Measurements from ENCODE around the gene GALM.

Gene GALM

DNA sequence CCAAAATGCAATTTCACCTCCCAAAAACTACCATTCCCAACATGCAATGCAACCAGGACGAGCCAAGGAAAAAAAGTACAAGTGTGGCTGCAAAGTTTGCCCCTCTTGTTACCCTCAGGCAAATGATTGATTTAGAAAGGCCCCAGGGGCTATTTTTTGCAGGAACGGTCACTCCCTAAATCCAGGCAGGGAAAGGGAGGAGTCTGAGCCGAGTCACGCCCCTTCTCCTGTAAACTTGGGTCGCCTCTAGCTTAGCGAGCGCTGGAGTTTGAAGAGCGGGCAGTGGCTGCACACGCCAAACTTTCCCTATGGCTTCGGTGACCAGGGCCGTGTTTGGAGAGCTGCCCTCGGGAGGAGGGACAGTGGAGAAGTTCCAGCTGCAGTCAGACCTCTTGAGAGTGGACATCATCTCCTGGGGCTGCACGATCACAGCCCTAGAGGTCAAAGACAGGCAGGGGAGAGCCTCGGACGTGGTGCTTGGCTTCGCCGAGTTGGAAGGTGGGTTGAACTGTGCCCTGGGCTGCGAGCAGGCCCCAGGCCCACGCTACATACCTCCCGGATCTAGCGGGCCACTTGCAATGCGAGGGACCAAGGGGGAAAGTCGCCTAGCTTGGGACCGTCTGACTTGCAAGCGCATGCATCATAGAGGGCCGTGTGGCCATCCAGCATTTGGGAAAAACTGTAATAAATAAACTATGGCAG is at the start of gene GALM:
GALM (plus strand) TSS at position 261 of the 702 bp plus-strand sequence; CDS start at position 309, 48 bp downstream.
- Histone ChIP-seq H3K36me3 (ENCODE audit: insufficient read depth, low read length) (no peaks in the 10 kb centered on the region), H3K27me3 (ENCODE audit: control insufficient read depth in 1 of 2, insufficient read depth in 2 of 2, low read length in 2 of 2) (no peaks in the 10 kb centered on the region), H3K4me3 (ENCODE audit: low read depth in 1 of 2, low read length in 2 of 2) (peak within 1 kb of the TSS; percentile 60 to 98), H3K9ac (ENCODE audit: low read length) (peak within 1 kb of the TSS; percentile 83), H3K27ac (ENCODE audit: low read depth, low read length) (peak within 1 kb of the TSS; percentile 74), H3K9me3 (ENCODE audit: low read length) (no peaks in the 10 kb centered on the region), H3K4me1 (ENCODE audit: insufficient read depth, low read length) (peaks cover 15% of the 10 kb centered on the region)

DNA sequence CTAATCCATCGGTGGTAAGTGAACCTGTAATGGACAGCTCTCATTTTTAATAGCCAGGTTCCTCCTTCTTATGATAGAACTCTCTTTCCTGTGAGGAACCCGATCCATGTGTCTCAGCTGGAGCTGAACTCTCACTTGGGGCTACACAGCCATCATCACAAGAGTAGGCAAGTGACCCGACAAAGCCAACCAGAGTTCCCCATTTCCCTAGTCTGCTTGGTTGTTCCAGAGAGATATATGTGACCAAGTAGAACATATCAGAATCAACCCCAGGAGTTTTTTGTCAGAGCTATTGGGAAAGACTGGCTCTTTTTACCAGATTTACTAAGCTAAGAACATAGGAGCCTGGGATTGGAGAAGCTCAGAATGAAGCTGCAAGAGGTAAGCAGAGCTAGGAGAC is 48.6 kb upstream of the GALM start:
- Histone ChIP-seq H3K9me3 (ENCODE audit: low read length) (no peaks in the 10 kb centered on the region), H3K27me3 (ENCODE audit: control insufficient read depth in 1 of 2, insufficient read depth in 2 of 2, low read length in 2 of 2) (no peaks in the 10 kb centered on the region), H3K36me3 (ENCODE audit: insufficient read depth, low read length) (no peaks in the 10 kb centered on the region), H3K27ac (ENCODE audit: low read depth, low read length) (no peak overlapping the region), H3K9ac (ENCODE audit: low read length) (no peak overlapping the region), H3K4me1 (ENCODE audit: insufficient read depth, low read length) (peaks cover 15% of the 10 kb centered on the region), H3K4me3 (ENCODE audit: low read depth in 1 of 2, low read length in 2 of 2) (no peak overlapping the region)

DNA sequence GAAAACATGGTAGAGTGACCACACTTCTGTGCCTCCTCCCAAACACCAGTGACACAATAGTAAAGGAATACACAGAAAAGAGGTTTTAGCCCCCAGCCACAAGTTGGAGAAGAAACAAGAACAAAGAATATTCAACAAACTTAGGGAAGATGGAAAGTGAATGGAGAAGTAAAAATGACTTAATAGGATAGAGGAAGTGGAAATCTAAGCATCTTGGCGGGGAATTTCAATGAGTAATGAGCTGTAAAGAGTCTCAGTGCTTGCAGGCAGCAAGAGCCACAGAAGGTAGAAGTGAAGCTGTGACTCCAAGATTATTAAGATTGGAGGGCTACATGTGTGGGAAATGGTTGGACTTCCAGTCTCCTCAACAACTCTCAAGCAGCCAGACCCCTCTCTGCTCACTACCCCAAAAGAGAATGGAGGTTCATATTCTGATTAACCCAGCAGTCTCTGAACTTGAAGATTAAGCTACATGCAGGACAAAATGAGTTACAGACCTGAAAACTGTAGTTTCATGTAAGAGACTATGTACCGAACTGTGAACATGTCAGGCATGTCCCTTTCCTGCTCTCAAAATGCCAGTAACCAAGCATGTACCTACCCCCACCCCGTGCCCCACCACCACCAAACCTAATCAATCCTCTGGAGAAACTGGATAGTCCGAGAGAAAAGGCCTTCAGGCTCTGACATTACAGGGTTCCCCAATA is 46.3 kb upstream of the GALM start:
- H3K9ac ChIP-seq (ENCODE audit: low read length): no peak overlapping the region
- peaks cover 15% of the 10 kb centered on the region for H3K4me1 ChIP-seq (ENCODE audit: insufficient read depth, low read length)
- H3K9me3 ChIP-seq (ENCODE audit: low read length): no peaks in the 10 kb centered on the region
- no peak overlapping the region for H3K27ac ChIP-seq (ENCODE audit: low read depth, low read length)
- no peaks in the 10 kb centered on the region for H3K36me3 ChIP-seq (ENCODE audit: insufficient read depth, low read length)
- no peak overlapping the region for H3K4me3 ChIP-seq (ENCODE audit: low read depth in 1 of 2, low read length in 2 of 2)
- no peaks in the 10 kb centered on the region for H3K27me3 ChIP-seq (ENCODE audit: control insufficient read depth in 1 of 2, insufficient read depth in 2 of 2, low read length in 2 of 2)

DNA sequence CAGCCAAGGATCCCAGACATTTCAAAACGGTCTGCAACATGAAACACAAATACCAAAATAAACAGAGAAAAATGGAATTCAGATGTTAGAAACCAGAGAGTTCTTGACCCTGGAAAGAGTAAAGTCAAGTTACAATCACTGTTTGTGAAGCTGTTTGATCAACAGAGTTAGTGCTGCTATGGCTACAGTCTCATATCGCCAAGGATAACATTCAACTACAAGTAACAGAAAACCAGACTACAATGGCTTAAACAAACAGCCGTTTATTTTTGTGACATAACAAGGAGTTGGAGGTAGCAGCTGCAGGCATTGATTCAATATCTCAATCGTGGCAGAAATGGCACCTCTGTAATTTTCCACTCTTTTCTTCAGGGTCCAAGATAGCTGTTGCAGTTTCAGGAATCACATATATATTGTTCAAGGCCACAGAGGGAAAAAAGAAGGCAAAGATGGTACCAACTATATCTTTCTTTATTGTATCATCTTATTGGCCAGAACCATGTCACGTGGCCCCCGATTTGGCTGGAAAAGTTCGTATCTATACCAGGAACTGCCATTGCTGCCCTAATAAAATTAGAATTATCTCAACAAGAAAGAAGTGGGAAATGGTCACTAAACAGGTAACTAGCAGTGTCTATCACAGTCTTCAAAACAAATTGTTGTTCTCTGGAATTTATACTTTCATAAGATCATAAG is 45.5 kb upstream of the GALM start:
- peaks cover 15% of the 10 kb centered on the region for H3K4me1 ChIP-seq (ENCODE audit: insufficient read depth, low read length)
- no peak overlapping the region for H3K4me3 ChIP-seq (ENCODE audit: low read depth in 1 of 2, low read length in 2 of 2)
- no peaks in the 10 kb centered on the region for H3K27me3 ChIP-seq (ENCODE audit: control insufficient read depth in 1 of 2, insufficient read depth in 2 of 2, low read length in 2 of 2)
- no peaks in the 10 kb centered on the region for H3K9me3 ChIP-seq (ENCODE audit: low read length)
- H3K27ac ChIP-seq (ENCODE audit: low read depth, low read length): no peak overlapping the region
- H3K36me3 ChIP-seq (ENCODE audit: insufficient read depth, low read length): no peaks in the 10 kb centered on the region
- no peak overlapping the region for H3K9ac ChIP-seq (ENCODE audit: low read length)

DNA sequence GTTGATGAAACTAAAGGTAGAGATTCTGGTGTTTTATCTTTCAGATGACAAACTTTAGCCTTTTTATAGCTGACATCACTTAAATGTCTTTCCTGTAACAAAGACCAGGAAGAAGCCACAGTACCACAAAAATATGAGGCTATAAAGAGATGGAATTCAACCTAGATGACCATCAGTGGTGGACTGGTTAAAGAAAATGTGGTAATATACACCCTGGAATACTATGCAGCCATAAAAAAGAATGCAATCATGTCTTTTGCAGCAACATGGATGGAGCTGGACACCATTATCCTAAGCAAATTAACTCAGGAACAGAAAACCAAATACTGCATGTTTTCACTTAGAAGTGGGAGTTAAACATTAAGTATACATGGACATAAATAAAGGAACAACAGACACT is 44.9 kb upstream of the GALM start:
- no peak overlapping the region for H3K4me3 ChIP-seq (ENCODE audit: low read depth in 1 of 2, low read length in 2 of 2)
- peaks cover 15% of the 10 kb centered on the region for H3K4me1 ChIP-seq (ENCODE audit: insufficient read depth, low read length)
- H3K9ac ChIP-seq (ENCODE audit: low read length): no peak overlapping the region
- H3K36me3 ChIP-seq (ENCODE audit: insufficient read depth, low read length): no peaks in the 10 kb centered on the region
- H3K27me3 ChIP-seq (ENCODE audit: control insufficient read depth in 1 of 2, insufficient read depth in 2 of 2, low read length in 2 of 2): no peaks in the 10 kb centered on the region
- no peaks in the 10 kb centered on the region for H3K9me3 ChIP-seq (ENCODE audit: low read length)
- H3K27ac ChIP-seq (ENCODE audit: low read depth, low read length): no peak overlapping the region

DNA sequence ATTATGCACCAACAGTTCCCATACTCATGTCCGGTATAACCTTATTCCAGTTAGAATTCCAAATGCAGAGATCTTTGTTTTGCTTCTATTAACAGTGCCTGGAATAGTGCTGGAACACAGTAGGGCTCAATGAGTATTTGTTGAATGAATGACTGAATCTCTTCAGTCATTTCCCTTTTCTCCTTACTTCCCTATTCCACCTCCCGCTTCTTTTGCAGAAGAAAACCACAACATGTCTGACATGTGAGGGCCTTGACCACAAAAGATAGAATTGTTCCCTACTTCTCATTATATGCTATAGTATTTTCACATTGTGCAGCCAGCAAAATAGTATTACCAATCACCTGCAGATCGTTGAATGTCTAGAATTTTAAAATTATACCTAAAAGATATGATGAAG is 43.7 kb upstream of the GALM start:
- no peak overlapping the region for H3K4me3 ChIP-seq (ENCODE audit: low read depth in 1 of 2, low read length in 2 of 2)
- H3K9ac ChIP-seq (ENCODE audit: low read length): no peak overlapping the region
- no peaks in the 10 kb centered on the region for H3K9me3 ChIP-seq (ENCODE audit: low read length)
- H3K27ac ChIP-seq (ENCODE audit: low read depth, low read length): no peak overlapping the region
- no peaks in the 10 kb centered on the region for H3K36me3 ChIP-seq (ENCODE audit: insufficient read depth, low read length)
- H3K4me1 ChIP-seq (ENCODE audit: insufficient read depth, low read length): peaks cover 15% of the 10 kb centered on the region
- H3K27me3 ChIP-seq (ENCODE audit: control insufficient read depth in 1 of 2, insufficient read depth in 2 of 2, low read length in 2 of 2): no peaks in the 10 kb centered on the region

DNA sequence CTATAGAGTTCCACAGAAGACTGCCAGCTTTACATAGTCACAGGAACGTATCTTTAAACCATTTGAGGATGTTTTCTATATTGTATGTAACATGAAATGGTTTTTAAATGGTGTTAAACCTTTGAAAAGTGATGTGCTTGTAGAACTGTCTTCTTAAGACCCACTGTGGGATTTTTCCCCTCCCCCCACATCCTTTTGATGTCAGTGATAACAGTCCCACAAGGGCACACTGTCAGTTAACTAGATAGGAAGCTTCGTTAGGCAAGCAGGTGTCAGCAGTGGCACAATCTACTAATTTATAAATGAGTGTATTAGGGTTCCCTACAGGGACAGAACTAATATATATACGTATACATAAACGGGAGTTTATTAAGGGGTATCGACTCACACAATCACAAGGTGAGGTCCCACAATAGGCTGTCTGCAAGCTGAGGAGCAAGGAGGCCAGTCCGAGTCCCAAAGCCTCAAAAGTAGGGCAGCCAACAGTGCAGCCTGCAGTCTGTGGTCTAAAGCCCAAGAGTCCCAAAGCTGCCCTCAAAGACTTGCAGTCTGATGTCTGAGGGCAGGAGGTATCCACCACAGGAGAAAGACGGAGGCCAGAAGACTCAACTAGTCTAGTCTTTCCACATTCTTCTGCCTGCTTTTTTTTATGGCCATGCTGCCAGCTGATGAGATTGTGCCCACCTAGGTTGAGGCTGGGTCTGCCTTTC is 39.4 kb upstream of the GALM start:
- Histone ChIP-seq H3K27ac (ENCODE audit: low read depth, low read length) (no peak overlapping the region), H3K27me3 (ENCODE audit: control insufficient read depth in 1 of 2, insufficient read depth in 2 of 2, low read length in 2 of 2) (no peaks in the 10 kb centered on the region), H3K4me3 (ENCODE audit: low read depth in 1 of 2, low read length in 2 of 2) (no peak overlapping the region), H3K9ac (ENCODE audit: low read length) (no peak overlapping the region), H3K4me1 (ENCODE audit: insufficient read depth, low read length) (no peaks in the 10 kb centered on the region), H3K9me3 (ENCODE audit: low read length) (no peaks in the 10 kb centered on the region), H3K36me3 (ENCODE audit: insufficient read depth, low read length) (no peaks in the 10 kb centered on the region)

DNA sequence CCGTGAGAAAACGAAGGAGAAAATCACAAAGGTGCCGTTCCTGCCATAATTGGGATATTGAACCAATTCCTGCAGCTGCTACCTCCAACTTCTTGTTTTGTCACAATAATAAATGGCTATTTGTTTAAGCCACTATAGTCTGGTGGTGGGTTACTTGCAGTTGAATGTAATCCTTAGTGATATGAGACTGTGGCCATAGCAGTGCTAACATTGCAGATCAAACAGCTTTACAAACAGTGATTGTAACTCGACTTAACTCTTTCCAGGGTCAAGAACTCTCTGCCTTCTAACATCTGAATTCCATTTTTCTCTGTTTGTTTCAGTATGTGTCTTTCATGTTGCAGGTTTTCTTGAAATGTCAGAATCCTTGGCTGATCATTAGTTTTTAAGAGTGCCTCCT is 38.5 kb upstream of the GALM start:
- no peak overlapping the region for H3K4me3 ChIP-seq (ENCODE audit: low read depth in 1 of 2, low read length in 2 of 2)
- no peaks in the 10 kb centered on the region for H3K4me1 ChIP-seq (ENCODE audit: insufficient read depth, low read length)
- H3K27ac ChIP-seq (ENCODE audit: low read depth, low read length): no peak overlapping the region
- no peaks in the 10 kb centered on the region for H3K9me3 ChIP-seq (ENCODE audit: low read length)
- H3K27me3 ChIP-seq (ENCODE audit: control insufficient read depth in 1 of 2, insufficient read depth in 2 of 2, low read length in 2 of 2): no peaks in the 10 kb centered on the region
- no peak overlapping the region for H3K9ac ChIP-seq (ENCODE audit: low read length)
- H3K36me3 ChIP-seq (ENCODE audit: insufficient read depth, low read length): no peaks in the 10 kb centered on the region

DNA sequence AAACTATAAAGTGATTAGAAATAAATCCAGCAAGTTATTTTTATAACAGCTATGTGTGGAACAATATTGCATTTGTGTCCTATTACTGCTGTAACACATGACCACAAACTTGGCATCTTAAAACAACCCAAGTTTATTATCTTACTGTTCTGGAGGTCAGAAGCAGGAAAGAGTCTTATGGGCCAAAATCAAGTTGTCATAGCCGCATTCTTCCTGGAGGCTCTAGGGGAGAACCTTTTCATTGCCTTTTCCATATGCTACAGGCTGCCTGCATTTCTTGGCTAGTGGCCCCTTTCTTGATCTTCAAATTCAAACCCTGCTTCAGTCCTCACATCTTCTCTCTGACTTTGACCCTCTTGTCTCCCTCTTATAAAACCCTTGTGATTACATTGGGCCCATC is 36.2 kb upstream of the GALM start:
- Histone ChIP-seq H3K4me3 (ENCODE audit: low read depth in 1 of 2, low read length in 2 of 2) (no peak overlapping the region), H3K4me1 (ENCODE audit: insufficient read depth, low read length) (no peaks in the 10 kb centered on the region), H3K9ac (ENCODE audit: low read length) (no peak overlapping the region), H3K27ac (ENCODE audit: low read depth, low read length) (no peak overlapping the region), H3K27me3 (ENCODE audit: control insufficient read depth in 1 of 2, insufficient read depth in 2 of 2, low read length in 2 of 2) (no peaks in the 10 kb centered on the region), H3K36me3 (ENCODE audit: insufficient read depth, low read length) (no peaks in the 10 kb centered on the region), H3K9me3 (ENCODE audit: low read length) (no peaks in the 10 kb centered on the region)

DNA sequence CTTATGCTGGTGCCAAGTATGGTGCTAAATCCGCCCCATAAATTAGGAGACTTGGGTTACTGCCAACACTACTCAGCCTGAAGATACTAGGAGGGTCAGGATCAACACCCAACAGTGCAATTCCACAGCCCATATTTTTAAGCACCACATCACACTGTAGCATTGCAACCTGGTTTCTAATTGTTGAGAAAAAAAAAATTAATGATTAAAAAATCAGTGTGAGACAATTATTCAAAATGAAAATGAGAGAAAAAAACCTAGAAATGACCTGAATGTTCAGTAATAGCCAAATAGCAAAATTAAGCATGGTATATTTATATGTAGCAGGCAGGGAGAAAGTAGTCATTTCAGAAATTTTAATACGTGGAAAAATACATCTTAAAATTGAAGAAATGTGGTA is 33.9 kb upstream of the GALM start:
- no peak overlapping the region for H3K27ac ChIP-seq (ENCODE audit: low read depth, low read length)
- no peaks in the 10 kb centered on the region for H3K36me3 ChIP-seq (ENCODE audit: insufficient read depth, low read length)
- H3K4me1 ChIP-seq (ENCODE audit: insufficient read depth, low read length): no peaks in the 10 kb centered on the region
- no peak overlapping the region for H3K4me3 ChIP-seq (ENCODE audit: low read depth in 1 of 2, low read length in 2 of 2)
- no peak overlapping the region for H3K9ac ChIP-seq (ENCODE audit: low read length)
- H3K27me3 ChIP-seq (ENCODE audit: control insufficient read depth in 1 of 2, insufficient read depth in 2 of 2, low read length in 2 of 2): no peaks in the 10 kb centered on the region
- H3K9me3 ChIP-seq (ENCODE audit: low read length): no peaks in the 10 kb centered on the region

DNA sequence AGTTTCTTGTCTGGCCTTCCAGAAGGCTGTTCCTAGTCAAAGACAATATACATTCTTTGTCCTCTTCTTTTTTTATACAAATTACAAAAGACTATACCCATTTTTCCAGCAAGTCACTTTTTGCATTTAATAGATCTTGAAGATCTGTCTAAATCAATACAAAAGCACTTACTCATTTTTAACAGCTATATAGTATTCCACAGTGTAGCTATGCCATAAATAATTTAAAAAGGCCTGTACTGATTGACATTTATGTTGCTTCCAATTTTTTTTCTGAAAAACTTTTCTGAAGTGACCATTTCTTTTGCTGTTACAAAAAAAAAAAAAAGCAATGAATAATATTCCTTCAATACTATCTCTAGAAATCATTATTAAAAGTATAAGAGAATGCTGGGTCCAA is 32.9 kb upstream of the GALM start:
- Histone ChIP-seq H3K27me3 (ENCODE audit: control insufficient read depth in 1 of 2, insufficient read depth in 2 of 2, low read length in 2 of 2) (no peaks in the 10 kb centered on the region), H3K9ac (ENCODE audit: low read length) (no peak overlapping the region), H3K9me3 (ENCODE audit: low read length) (no peaks in the 10 kb centered on the region), H3K4me3 (ENCODE audit: low read depth in 1 of 2, low read length in 2 of 2) (no peak overlapping the region), H3K4me1 (ENCODE audit: insufficient read depth, low read length) (no peaks in the 10 kb centered on the region), H3K36me3 (ENCODE audit: insufficient read depth, low read length) (no peaks in the 10 kb centered on the region), H3K27ac (ENCODE audit: low read depth, low read length) (no peak overlapping the region)

All from muscle layer of colon (tissue), 2 donors.